Stimulated activated CD8-positive, alpha-beta memory T cell treated with anti-CD3 and anti-CD28 coated beads, Interleukin-12 subunit alpha, Interleukin-12 subunit beta, amount 100 ng/mL, for 4 hours (primary cell): ENCODE results near the gene IFNAR1.
"Not testable (repeated sequence)": the region's sequence is repeated elsewhere in the genome, so short reads cannot be mapped to it uniquely, and the experiment has no call there.

Source experiments
- DNase-seq: peaks from one replicate; pipeline ENCODE4 v3.0.0-alpha.2; 2020; ENCODE audit warnings: low read depth

The IFNAR1 gene

GRCh38 chr21:33348706-33349105, 23.9 kb downstream of the IFNAR1 start:
- DNase-seq, result no peak

GRCh38 chr21:33350676-33351075, 25.9 kb downstream of the IFNAR1 start:
- DNase-seq, result no peak

- DNase-seq, result no peak
Measured at GRCh38 chr21:33355355-33355754, 30.6 kb downstream of the IFNAR1 start.

GRCh38 chr21:33355996-33356395, 31.2 kb downstream of the IFNAR1 start:
- no peak for DNase-seq

- no peak for DNase-seq
Measured at GRCh38 chr21:33357177-33357576, 32.4 kb downstream of the IFNAR1 start.

GRCh38 chr21:33359446-33359845, 34.7 kb downstream of the IFNAR1 start:
- no peak for DNase-seq

GRCh38 chr21:33360281-33360680, 35.5 kb downstream of the IFNAR1 start:
- DNase-seq, result no peak

- peak; percentile 69 for DNase-seq
Measured at GRCh38 chr21:33360881-33361602, 36.3 kb downstream of the IFNAR1 start.

- no peak for DNase-seq
Measured at GRCh38 chr21:33362044-33362555, 37.3 kb downstream of the IFNAR1 start.

- not testable (repeated sequence) for DNase-seq
Measured at GRCh38 chr21:33363911-33364609, 39.3 kb downstream of the IFNAR1 start.

GRCh38 chr21:33364830-33365229, 40.1 kb downstream of the IFNAR1 start:
- DNase-seq, result no peak

- DNase-seq, result no peak
Measured at GRCh38 chr21:33367309-33367973, 42.7 kb downstream of the IFNAR1 start.

- DNase-seq, result no peak
Measured at GRCh38 chr21:33368124-33368523, 43.4 kb downstream of the IFNAR1 start.

- no peak for DNase-seq
Measured at GRCh38 chr21:33368576-33368975, 43.8 kb downstream of the IFNAR1 start.

- no peak for DNase-seq
Measured at GRCh38 chr21:33369586-33369985, 44.8 kb downstream of the IFNAR1 start.

- DNase-seq, result no peak
Measured at GRCh38 chr21:33370305-33370704, 45.5 kb downstream of the IFNAR1 start.

- DNase-seq, result no peak
Measured at GRCh38 chr21:33371366-33371765, 46.6 kb downstream of the IFNAR1 start.

- DNase-seq, result no peak
Measured at GRCh38 chr21:33372582-33372981, 47.8 kb downstream of the IFNAR1 start.

- DNase-seq, result no peak
Measured at GRCh38 chr21:33373451-33373850, 48.7 kb downstream of the IFNAR1 start.

- DNase-seq, result no peak
Measured at GRCh38 chr21:33374080-33374449, 49.3 kb downstream of the IFNAR1 start.

- no peak for DNase-seq
Measured at GRCh38 chr21:33374450-33375096, 49.8 kb downstream of the IFNAR1 start.

- no peak for DNase-seq
Measured at GRCh38 chr21:33375101-33375644, 50.4 kb downstream of the IFNAR1 start.
